HG02840 (cell line): Measurements from ENCODE around the gene HOXD1.

Experiments
- ATAC-seq: cut with Tn5 transposase; IDR thresholded peaks from one replicate; pipeline ENCODE4 v1.9.1; 2021; ENCODE audit warnings: mild to moderate bottlenecking, moderate library complexity, moderate number of reproducible peaks; ENCODE audit not compliant: unreplicated experiment, low FRiP score

HOXD1 gene

GRCh38 chr2:176234156-176234555 lies 45.7 kb downstream of the HOXD1 start:
- no peak for ATAC-seq

GRCh38 chr2:176234940-176235339 lies 46.5 kb downstream of the HOXD1 start:
- ATAC-seq: no peak

GRCh38 chr2:176237456-176237855 lies 49.0 kb downstream of the HOXD1 start:
- no peak for ATAC-seq

GRCh38 chr2:176239031-176239430 lies 50.6 kb downstream of the HOXD1 start:
- ATAC-seq: no peak

- ATAC-seq: no peak
Measured at GRCh38 chr2:176240301-176240700, 51.8 kb downstream of the HOXD1 start.
